Caco-2 (cell line): ENCODE data around the gene ARHGEF28. TPM values are rescaled to one million over a fixed set of nuclear protein-coding genes. Genes with fewer than 3 reads are reported as not detected.

Experiments
- BruUV-seq: library from RNA; stranded (reverse); fragments of 400-500 nt; replicated peaks from 2 replicates; lab custom pipeline; 2021; lab: Mats Ljungman, UMichigan
- CTCF ChIA-PET: fragments of 300-600 bp; sonication (Branson Sonifier 250); formaldehyde crosslinking; loops from one replicate; lab custom pipeline; 2022; ENCODE audit warnings: antibody characterized with exemption; lab: Charles Lee
- POLR2A ChIA-PET: fragments of 300-600 bp; sonication (Branson Sonifier 250); formaldehyde crosslinking; loops from one replicate; lab custom pipeline; 2022; ENCODE audit warnings: antibody characterized with exemption; lab: Charles Lee
- DNase-seq, 2 experiments: peaks; one replicate each; pipeline versions ENCODE4 v3.0.0 to v3.0.0-alpha.2; 2020 to 2022
- H3K27me3 ChIP-seq: replicated peaks from 2 replicates; pipeline ENCODE4 v1.6.0; 2011; ENCODE audit warnings: low read length; ENCODE audit not compliant: control insufficient read depth, insufficient read depth
- H3K36me3 ChIP-seq: 2 replicates; pipeline ENCODE4 v1.5.1; 2011; ENCODE audit warnings: low read length; ENCODE audit not compliant: control insufficient read depth, insufficient read depth
- H3K4me1 ChIP-seq: fragments of 250-450 bp; sonication (Bioruptor Pico); 2 replicates; pipeline ENCODE4 v1.5.1; 2020; ENCODE audit warnings: mild to moderate bottlenecking
- H3K4me3 ChIP-seq: 2 replicates; pipeline ENCODE4 v1.5.1; 2011; ENCODE audit warnings: low read depth, mild to moderate bottlenecking, control low read depth, low read length
- H3K9me3 ChIP-seq: fragments of 250-450 bp; sonication (Bioruptor Pico); 2 replicates; pipeline ENCODE4 v1.5.1; 2020; ENCODE audit warnings: mild to moderate bottlenecking, moderate library complexity
- H3K27ac Mint-ChIP-seq: one replicate; pipeline ENCODE4 v1.8.0; 2022; ENCODE audit warnings: mixed read lengths; ENCODE audit not compliant: unreplicated experiment
- H3K27me3 Mint-ChIP-seq: one replicate; pipeline ENCODE4 v1.8.0; 2022; ENCODE audit warnings: mixed read lengths; ENCODE audit not compliant: insufficient read depth, unreplicated experiment
- H3K36me3 Mint-ChIP-seq: one replicate; pipeline ENCODE4 v1.8.0; 2022; ENCODE audit warnings: mild to moderate bottlenecking, mixed read lengths; ENCODE audit not compliant: insufficient read depth, unreplicated experiment
- H3K4me1 Mint-ChIP-seq: one replicate; pipeline ENCODE4 v1.8.0; 2022; ENCODE audit warnings: low read depth, mixed read lengths; ENCODE audit not compliant: unreplicated experiment
- H3K4me3 Mint-ChIP-seq: one replicate; pipeline ENCODE4 v1.8.0; 2022; ENCODE audit warnings: mild to moderate bottlenecking, moderate library complexity, mixed read lengths; ENCODE audit not compliant: unreplicated experiment
- H3K9me3 Mint-ChIP-seq: one replicate; pipeline ENCODE4 v1.8.0; 2022; ENCODE audit warnings: mixed read lengths; ENCODE audit not compliant: unreplicated experiment
- intact Hi-C: fragments of 100-400 bp; cut with micrococcal nuclease; formaldehyde crosslinking; loops from one replicate; pipeline ENCODE4 v1.10.0; 2022; ENCODE audit not compliant: unreplicated experiment
- total RNA-seq: library from RNA; stranded (reverse); gene quantifications from 2 replicates; pipeline ENCODE4 v1.2.3, GENCODE V29; 2022
- TF ChIP-seq, protein P1 (sequence below), 2 experiments: fragments of 200-600 bp in 1 of 2; IDR thresholded peaks; 1 replicate in 1 of 2; 2 replicates in 1 of 2; pipeline versions ENCODE4 v1.5.1 to v1.8.0; 2011 to 2022; ENCODE audit warnings: antibody characterized with exemption in 1 of 2, control low read depth in 1 of 2, inconsistent platforms in 1 of 2, low read depth in 1 of 2, low read length in 1 of 2, mild to moderate bottlenecking in 1 of 2, moderate library complexity in 1 of 2; ENCODE audit not compliant: insufficient read depth in 1 of 2, severe bottlenecking in 1 of 2, unreplicated experiment in 1 of 2

ARHGEF28 gene
- total RNA-seq, 1 experiment from 2014 or later = 4.6 TPM

DNA sequence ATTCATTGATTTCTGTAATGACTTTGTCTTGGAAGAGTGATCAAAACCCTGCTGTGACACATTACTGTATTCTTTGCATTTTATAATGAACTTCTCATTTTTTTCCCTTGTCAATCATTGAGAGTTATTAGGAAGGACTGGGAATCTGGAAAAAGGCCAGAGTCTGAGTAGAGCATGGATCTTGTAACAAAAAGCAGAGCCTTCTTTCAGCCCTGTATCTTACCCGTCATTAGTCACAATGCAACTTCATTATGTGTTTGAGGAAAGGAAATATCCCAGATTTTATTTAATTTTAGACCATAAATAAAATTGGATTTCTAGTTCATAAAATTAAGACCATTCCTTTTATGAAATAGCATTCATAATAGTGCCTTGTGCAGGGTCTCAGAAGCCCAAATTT lies 131.4 kb downstream of the ARHGEF28 start:
- Histone ChIP-seq H3K9me3 (no peaks in the 10 kb centered on the region), H3K4me3 (no peak overlapping the region), H3K36me3 (no peaks in the 10 kb centered on the region), H3K27me3 (no peaks in the 10 kb centered on the region), H3K4me1 (no peaks in the 10 kb centered on the region)
- intact Hi-C loops = no loop called here
- no peak overlapping the region for H3K4me3 Mint-ChIP-seq
- no peaks in the 10 kb centered on the region for H3K9me3 Mint-ChIP-seq
- ChIA-PET POLR2A (no interaction called here), CTCF (no interaction called here)
- no peak for DNase-seq
- H3K36me3 Mint-ChIP-seq = no peaks in the 10 kb centered on the region
- no TSS peak for BruUV-seq
- H3K27ac Mint-ChIP-seq = no peak overlapping the region
- H3K4me1 Mint-ChIP-seq = no peaks in the 10 kb centered on the region
- TF ChIP-seq, protein P1, sequence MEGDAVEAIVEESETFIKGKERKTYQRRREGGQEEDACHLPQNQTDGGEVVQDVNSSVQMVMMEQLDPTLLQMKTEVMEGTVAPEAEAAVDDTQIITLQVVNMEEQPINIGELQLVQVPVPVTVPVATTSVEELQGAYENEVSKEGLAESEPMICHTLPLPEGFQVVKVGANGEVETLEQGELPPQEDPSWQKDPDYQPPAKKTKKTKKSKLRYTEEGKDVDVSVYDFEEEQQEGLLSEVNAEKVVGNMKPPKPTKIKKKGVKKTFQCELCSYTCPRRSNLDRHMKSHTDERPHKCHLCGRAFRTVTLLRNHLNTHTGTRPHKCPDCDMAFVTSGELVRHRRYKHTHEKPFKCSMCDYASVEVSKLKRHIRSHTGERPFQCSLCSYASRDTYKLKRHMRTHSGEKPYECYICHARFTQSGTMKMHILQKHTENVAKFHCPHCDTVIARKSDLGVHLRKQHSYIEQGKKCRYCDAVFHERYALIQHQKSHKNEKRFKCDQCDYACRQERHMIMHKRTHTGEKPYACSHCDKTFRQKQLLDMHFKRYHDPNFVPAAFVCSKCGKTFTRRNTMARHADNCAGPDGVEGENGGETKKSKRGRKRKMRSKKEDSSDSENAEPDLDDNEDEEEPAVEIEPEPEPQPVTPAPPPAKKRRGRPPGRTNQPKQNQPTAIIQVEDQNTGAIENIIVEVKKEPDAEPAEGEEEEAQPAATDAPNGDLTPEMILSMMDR (IDR thresholded peaks at IDR 0.05; ENCODE audit: insufficient read depth in 1 of 2, low read depth in 1 of 2, low read length in 1 of 2, severe bottlenecking in 1 of 2, unreplicated experiment in 1 of 2) = no peak
- H3K27me3 Mint-ChIP-seq = peaks cover under 1% of the 10 kb centered on the region

DNA sequence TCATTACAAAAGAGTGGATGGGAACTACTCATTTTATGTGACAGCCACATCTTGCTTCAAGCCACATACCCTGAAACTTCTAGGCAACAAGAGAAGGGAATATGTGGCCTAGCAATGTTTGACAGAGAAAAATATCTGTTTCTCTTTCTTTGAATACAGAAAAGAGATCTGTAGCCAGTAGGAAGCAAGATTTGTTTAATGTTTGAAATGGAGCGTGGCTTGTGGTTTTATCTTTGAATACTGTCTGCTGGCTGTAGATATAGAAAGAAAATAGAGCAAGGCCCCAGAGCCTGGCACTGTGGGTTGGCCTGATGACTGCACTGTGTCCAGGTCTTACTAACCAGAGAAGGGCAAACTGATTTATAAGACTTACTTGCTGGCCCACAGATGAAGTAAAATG lies 133.8 kb downstream of the ARHGEF28 start:
- POLR2A ChIA-PET = no interaction called here
- no TSS peak for BruUV-seq
- TF ChIP-seq, protein P1 (IDR thresholded peaks at IDR 0.05; ENCODE audit: insufficient read depth in 1 of 2, low read depth in 1 of 2, low read length in 1 of 2, severe bottlenecking in 1 of 2, unreplicated experiment in 1 of 2) = no peak
- no peak overlapping the region for H3K4me3 Mint-ChIP-seq
- no peaks in the 10 kb centered on the region for H3K36me3 Mint-ChIP-seq
- no peaks in the 10 kb centered on the region for H3K9me3 Mint-ChIP-seq
- no peaks in the 10 kb centered on the region for H3K27me3 ChIP-seq
- H3K36me3 ChIP-seq = no peaks in the 10 kb centered on the region
- DNase-seq = no peak
- H3K27me3 Mint-ChIP-seq = no peaks in the 10 kb centered on the region
- no peaks in the 10 kb centered on the region for H3K9me3 ChIP-seq
- no peaks in the 10 kb centered on the region for H3K4me1 ChIP-seq
- H3K4me1 Mint-ChIP-seq = no peaks in the 10 kb centered on the region
- intact Hi-C loops = no loop called here
- H3K27ac Mint-ChIP-seq = no peak overlapping the region
- no peak overlapping the region for H3K4me3 ChIP-seq
- CTCF ChIA-PET = no interaction called here

DNA sequence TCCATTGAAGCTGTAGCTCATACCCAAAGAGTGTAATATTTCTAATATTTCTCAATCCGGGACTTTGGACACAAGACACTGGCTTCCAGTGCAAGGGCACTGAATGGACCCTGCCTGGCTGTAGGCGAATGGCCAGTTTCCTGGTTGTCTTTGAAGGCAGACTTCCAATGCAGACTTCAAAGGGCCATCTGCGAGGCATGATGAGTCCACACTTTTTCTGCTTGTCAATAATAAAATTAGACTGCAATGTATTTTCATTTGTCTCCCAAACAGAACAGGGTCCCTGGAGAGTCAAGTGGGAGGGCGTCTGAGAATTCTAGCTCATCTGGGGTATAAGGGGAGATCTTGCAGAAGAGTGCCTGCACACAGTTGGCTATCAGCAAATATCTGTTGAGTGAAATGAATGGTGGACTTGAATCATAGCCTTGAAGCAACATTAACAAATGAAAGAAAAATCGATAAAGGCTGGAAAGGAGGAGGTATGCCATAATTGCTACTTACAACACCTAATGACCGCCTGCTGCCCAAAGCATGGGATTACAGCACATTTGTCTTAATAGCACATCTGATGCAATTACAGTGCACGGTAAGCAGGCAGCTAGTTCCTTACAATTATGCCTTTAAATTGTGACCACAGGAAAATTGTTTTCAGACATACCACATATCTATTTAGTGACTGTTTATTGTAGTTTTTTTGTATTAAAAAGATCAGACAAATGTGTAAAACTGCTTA lies 137.5 kb downstream of the ARHGEF28 start:
- DNase-seq = no peak
- H3K27me3 Mint-ChIP-seq = no peaks in the 10 kb centered on the region
- ChIA-PET CTCF (no interaction called here), POLR2A (no interaction called here)
- TF ChIP-seq, protein P1 (IDR thresholded peaks at IDR 0.05; ENCODE audit: insufficient read depth in 1 of 2, low read depth in 1 of 2, low read length in 1 of 2, severe bottlenecking in 1 of 2, unreplicated experiment in 1 of 2) = no peak
- H3K27ac Mint-ChIP-seq = no peak overlapping the region
- H3K36me3 ChIP-seq = no peaks in the 10 kb centered on the region
- H3K4me3 Mint-ChIP-seq = no peak overlapping the region
- H3K9me3 ChIP-seq = no peaks in the 10 kb centered on the region; the same call in 1 of the 2 replicates
- H3K4me3 ChIP-seq = no peak overlapping the region
- no TSS peak for BruUV-seq
- intact Hi-C loops = no loop called here
- H3K9me3 Mint-ChIP-seq = peaks cover 12% of the 10 kb centered on the region
- H3K36me3 Mint-ChIP-seq = no peaks in the 10 kb centered on the region
- H3K4me1 Mint-ChIP-seq = no peaks in the 10 kb centered on the region
- no peaks in the 10 kb centered on the region for H3K27me3 ChIP-seq
- H3K4me1 ChIP-seq = no peaks in the 10 kb centered on the region
